HepG2 (cell line): ENCODE measurements around the gene GDNF. TPM values are rescaled to one million over a fixed set of nuclear protein-coding genes. Genes with fewer than 3 reads are reported as not detected.

Source experiments
- ATAC-seq: fragments of 200-7000 bp; cut with Tn5 transposase; 3 replicates; pipeline ENCODE4 v1.9.1; 2020; ENCODE audit warnings: mild to moderate bottlenecking, moderate library complexity
- BruUV-seq: library from RNA; stranded (reverse); fragments of 400-500 nt; replicated peaks from 2 replicates; lab custom pipeline; 2021; lab: Mats Ljungman, UMichigan
- CTCF ChIA-PET: fragments of 300-600 bp; formaldehyde crosslinking; extraction: SDS; loops from one replicate; lab custom pipeline; 2021; ENCODE audit warnings: low total read pairs, inconsistent platforms, low intra/inter-chr PET ratio; lab: Yijun Ruan, JAX
- POLR2A ChIA-PET: fragments of 350-600 bp; sonication (Branson Sonifier 250); formaldehyde crosslinking; loops from one replicate; lab custom pipeline; 2020; ENCODE audit warnings: antibody characterized with exemption, inconsistent platforms; lab: Yijun Ruan, JAX
- DNase-seq: peaks from one replicate; pipeline ENCODE4 v3.0.0-alpha.2; 2015; ENCODE audit warnings: low spot score
- FAIRE-seq: peaks from 3 replicates; lab custom pipeline; 2011; peaks lifted over from hg19 to GRCh38; lab: Jason Lieb, UNC
- H2AFZ ChIP-seq: one replicate; pipeline ENCODE4 v1.6.1; 2011; ENCODE audit warnings: low read length, inconsistent platforms
- H3K27ac ChIP-seq: fragments of 300-600 bp; 3 replicates; pipeline ENCODE4 v1.8.0; 2011; ENCODE audit warnings: mixed run types, mild to moderate bottlenecking, mixed read lengths, low read length, inconsistent platforms; ENCODE audit not compliant: insufficient read depth; ENCODE audit errors: extremely low read length
- H3K27me3 ChIP-seq, 2 experiments: fragments of 200-600 bp in 1 of 2; 2 replicates in 1 of 2; 3 replicates in 1 of 2; pipeline versions ENCODE4 v1.6.0 to v1.8.0; 2011; ENCODE audit warnings: low read length in 2 of 2, mild to moderate bottlenecking in 2 of 2, moderate library complexity in 2 of 2, inconsistent platforms in 1 of 2; ENCODE audit not compliant: insufficient read depth in 2 of 2, control insufficient read depth in 1 of 2
- H3K36me3 ChIP-seq, 2 experiments: fragments of 200-600 bp in 1 of 2; replicated peaks in 1 of 2; 2 replicates in 1 of 2; 3 replicates in 1 of 2; pipeline versions ENCODE4 v1.5.1 to v1.8.0; 2011; ENCODE audit warnings: low read length in 2 of 2, inconsistent platforms in 1 of 2; ENCODE audit not compliant: insufficient read depth in 2 of 2, control insufficient read depth in 1 of 2
- H3K4me1 ChIP-seq: 2 replicates; pipeline ENCODE4 v1.5.1; 2012; ENCODE audit warnings: low read length, inconsistent platforms; ENCODE audit not compliant: insufficient read depth
- H3K4me2 ChIP-seq: 2 replicates; pipeline ENCODE4 v1.6.0; 2011; ENCODE audit warnings: low read depth, low read length, inconsistent platforms
- H3K4me3 ChIP-seq, 3 experiments: fragments of 200-600 bp in 1 of 3; sonication (generic), shearing (Covaris generic) in 1 of 3; replicated peaks in 1 of 3; 2 replicates each; pipeline ENCODE4 v1.5.1; 2011 to 2016; ENCODE audit warnings: low read length in 3 of 3, inconsistent platforms in 2 of 3, low read depth in 2 of 3, mild to moderate bottlenecking in 2 of 3, control low read depth in 1 of 3, mixed read lengths in 1 of 3; ENCODE audit not compliant: insufficient read depth in 1 of 3
- H3K79me2 ChIP-seq: one replicate; pipeline ENCODE4 v1.6.1; 2011; ENCODE audit warnings: low read length, inconsistent platforms; ENCODE audit not compliant: insufficient read depth
- H3K9ac ChIP-seq: 2 replicates; pipeline ENCODE4 v1.6.0; 2011; ENCODE audit warnings: mild to moderate bottlenecking, low read depth, low read length, inconsistent platforms; ENCODE audit not compliant: insufficient read depth
- H3K9me3 ChIP-seq: 2 replicates; pipeline ENCODE4 v1.5.1; 2012; ENCODE audit warnings: mild to moderate bottlenecking, low read length
- H4K20me1 ChIP-seq: 2 replicates; pipeline ENCODE4 v1.6.0; 2011; ENCODE audit warnings: inconsistent platforms, mild to moderate bottlenecking, low read length, moderate library complexity; ENCODE audit not compliant: insufficient read depth
- GPN1 ChIP-seq: sonication (generic); formaldehyde crosslinking; IDR thresholded peaks from 2 replicates; pipeline ENCODE4 v1.5.1; 2020; ENCODE audit warnings: missing genetic modification reagents, borderline replicate concordance
- HDAC1 ChIP-seq: sonication (generic); formaldehyde crosslinking; IDR thresholded peaks from 2 replicates; pipeline ENCODE4 v1.5.1; 2020; ENCODE audit warnings: mild to moderate bottlenecking, missing genetic modification reagents
- MBNL3 ChIP-seq: fragments of 250-450 bp; sonication (Bioruptor Pico); conservative IDR thresholded peaks from 2 replicates; pipeline ENCODE4 v1.8.0; 2022; ENCODE audit warnings: mild to moderate bottlenecking, inconsistent platforms
- NR2C2 ChIP-seq: sonication (generic); formaldehyde crosslinking; IDR thresholded peaks from 2 replicates; pipeline ENCODE4 v1.4.0; 2020; ENCODE audit warnings: missing genetic modification reagents, mild to moderate bottlenecking, moderate library complexity, borderline replicate concordance
- PCBP2 ChIP-seq: fragments of 200-400 bp; formaldehyde crosslinking; optimal IDR thresholded peaks from 2 replicates; pipeline ENCODE3; 2018; ENCODE audit warnings: low read length, low read depth; ENCODE audit not compliant: poor library complexity, severe bottlenecking
- SNAI1 ChIP-seq: sonication (generic); formaldehyde crosslinking; IDR thresholded peaks from 2 replicates; pipeline ENCODE4 v1.5.0; 2020; ENCODE audit warnings: mild to moderate bottlenecking, missing genetic modification reagents, borderline replicate concordance
- TP53 ChIP-seq: sonication (generic); formaldehyde crosslinking; conservative IDR thresholded peaks from 2 replicates; pipeline ENCODE4 v1.4.0; 2020; ENCODE audit warnings: missing genetic modification reagents
- ZBTB1 ChIP-seq: sonication (generic); formaldehyde crosslinking; IDR thresholded peaks from 2 replicates; pipeline ENCODE4 v1.4.0; 2020; ENCODE audit warnings: missing genetic modification reagents, borderline replicate concordance
- ZMYM4 ChIP-seq: sonication (generic); formaldehyde crosslinking; IDR thresholded peaks from 2 replicates; pipeline ENCODE4 v1.8.1; 2023; ENCODE audit warnings: mild to moderate bottlenecking, missing genetic modification reagents
- ZNF333 ChIP-seq: sonication (generic); formaldehyde crosslinking; IDR thresholded peaks from 2 replicates; pipeline ENCODE4 v1.4.0; 2020; ENCODE audit warnings: mild to moderate bottlenecking, missing genetic modification reagents, borderline replicate concordance
- WGBS: methylation state at CpG from one replicate; pipeline ENCODE4 v1.1.6; 2017; ENCODE audit warnings: low lambda C conversion rate; 5-methylcytosine and 5-hydroxymethylcytosine counted together
- in situ Hi-C: cut with HindIII; loops from 2 replicates; pipeline ENCODE4 v1.10.0; 2017; ENCODE audit warnings: low pct_unique_long_range_greater_than_20kb; ENCODE audit not compliant: extremely low pct_ligation_motif_present
- intact Hi-C: fragments of 100-400 bp; cut with micrococcal nuclease; formaldehyde crosslinking; loops from one replicate; pipeline ENCODE4 v1.10.0; 2022; ENCODE audit not compliant: unreplicated experiment
- polyA plus RNA-seq, 8 experiments: library from polyadenylated mRNA; depleted of rRNA in 3 of 8; stranded (reverse) in 7 of 8; unstranded in 1 of 8; fragments of >200 nt; fragmentation: Illumina TruSeq in 4 of 8; extraction: Trizol in 4 of 8; gene quantifications; 2 replicates each; pipeline versions ENCODE4 v1.2.1 to v1.2.3, GENCODE V29; 2011 to 2016; ENCODE audit warnings: low read depth in 4 of 8, missing spikeins in 1 of 8, mixed read lengths in 1 of 8; ENCODE audit not compliant: insufficient read depth in 1 of 8
- total RNA-seq, 5 experiments: library from RNA; depleted of rRNA; stranded (reverse); fragments of >200 nt; fragmentation: Illumina TruSeq; extraction: Trizol; gene quantifications; 2 replicates each; pipeline ENCODE4 v1.2.3, GENCODE V29; 2016; ENCODE audit warnings: low read depth in 1 of 5
- TF ChIP-seq, protein P1 (sequence below): sonication (generic); formaldehyde crosslinking; IDR thresholded peaks from 2 replicates; pipeline ENCODE4 v1.4.0; 2020; ENCODE audit warnings: missing genetic modification reagents
- TF ChIP-seq, protein P2 (sequence below): sonication (generic); formaldehyde crosslinking; IDR thresholded peaks from 2 replicates; pipeline ENCODE4 v1.8.0; 2022; ENCODE audit warnings: mild to moderate bottlenecking, missing genetic modification reagents; ENCODE audit not compliant: insufficient replicate concordance
- TF ChIP-seq, protein P3 (sequence below): sonication (generic); formaldehyde crosslinking; IDR thresholded peaks from 2 replicates; pipeline ENCODE4 v1.4.0; 2020; ENCODE audit warnings: missing genetic modification reagents, borderline replicate concordance

GDNF gene
- total and polyA plus RNA-seq, 2 of the 13 experiments (the other 11 are each of a cell fraction or from before 2014, with no cell fraction given), result 0.24 to 0.46 TPM

DNA sequence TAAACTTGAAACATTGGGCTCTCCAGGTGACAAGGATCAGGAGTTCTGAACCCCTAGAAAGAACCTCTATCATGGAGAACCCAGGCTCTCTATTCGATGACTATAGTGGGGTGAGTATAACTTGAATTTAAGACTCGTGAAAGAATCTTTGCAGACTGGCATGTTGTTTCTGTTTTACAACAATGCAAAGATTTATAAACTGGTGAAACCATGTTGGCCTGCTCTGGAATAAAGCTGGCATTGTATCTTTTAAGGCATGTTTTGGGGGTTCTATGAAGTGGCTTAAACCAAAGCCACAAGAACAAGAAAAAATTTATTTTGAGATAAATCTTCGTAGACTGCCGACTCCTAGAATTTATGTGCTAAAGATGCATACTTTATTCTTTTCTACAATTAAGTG lies 9.8 kb upstream of the GDNF start (continued):
- TF ChIP-seq, protein P1, sequence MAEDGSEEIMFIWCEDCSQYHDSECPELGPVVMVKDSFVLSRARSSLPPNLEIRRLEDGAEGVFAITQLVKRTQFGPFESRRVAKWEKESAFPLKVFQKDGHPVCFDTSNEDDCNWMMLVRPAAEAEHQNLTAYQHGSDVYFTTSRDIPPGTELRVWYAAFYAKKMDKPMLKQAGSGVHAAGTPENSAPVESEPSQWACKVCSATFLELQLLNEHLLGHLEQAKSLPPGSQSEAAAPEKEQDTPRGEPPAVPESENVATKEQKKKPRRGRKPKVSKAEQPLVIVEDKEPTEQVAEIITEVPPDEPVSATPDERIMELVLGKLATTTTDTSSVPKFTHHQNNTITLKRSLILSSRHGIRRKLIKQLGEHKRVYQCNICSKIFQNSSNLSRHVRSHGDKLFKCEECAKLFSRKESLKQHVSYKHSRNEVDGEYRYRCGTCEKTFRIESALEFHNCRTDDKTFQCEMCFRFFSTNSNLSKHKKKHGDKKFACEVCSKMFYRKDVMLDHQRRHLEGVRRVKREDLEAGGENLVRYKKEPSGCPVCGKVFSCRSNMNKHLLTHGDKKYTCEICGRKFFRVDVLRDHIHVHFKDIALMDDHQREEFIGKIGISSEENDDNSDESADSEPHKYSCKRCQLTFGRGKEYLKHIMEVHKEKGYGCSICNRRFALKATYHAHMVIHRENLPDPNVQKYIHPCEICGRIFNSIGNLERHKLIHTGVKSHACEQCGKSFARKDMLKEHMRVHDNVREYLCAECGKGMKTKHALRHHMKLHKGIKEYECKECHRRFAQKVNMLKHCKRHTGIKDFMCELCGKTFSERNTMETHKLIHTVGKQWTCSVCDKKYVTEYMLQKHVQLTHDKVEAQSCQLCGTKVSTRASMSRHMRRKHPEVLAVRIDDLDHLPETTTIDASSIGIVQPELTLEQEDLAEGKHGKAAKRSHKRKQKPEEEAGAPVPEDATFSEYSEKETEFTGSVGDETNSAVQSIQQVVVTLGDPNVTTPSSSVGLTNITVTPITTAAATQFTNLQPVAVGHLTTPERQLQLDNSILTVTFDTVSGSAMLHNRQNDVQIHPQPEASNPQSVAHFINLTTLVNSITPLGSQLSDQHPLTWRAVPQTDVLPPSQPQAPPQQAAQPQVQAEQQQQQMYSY (CRISPR knock-in tag), result no peak
- TF ChIP-seq NR2C2 (CRISPR knock-in tag), result no peak

DNA sequence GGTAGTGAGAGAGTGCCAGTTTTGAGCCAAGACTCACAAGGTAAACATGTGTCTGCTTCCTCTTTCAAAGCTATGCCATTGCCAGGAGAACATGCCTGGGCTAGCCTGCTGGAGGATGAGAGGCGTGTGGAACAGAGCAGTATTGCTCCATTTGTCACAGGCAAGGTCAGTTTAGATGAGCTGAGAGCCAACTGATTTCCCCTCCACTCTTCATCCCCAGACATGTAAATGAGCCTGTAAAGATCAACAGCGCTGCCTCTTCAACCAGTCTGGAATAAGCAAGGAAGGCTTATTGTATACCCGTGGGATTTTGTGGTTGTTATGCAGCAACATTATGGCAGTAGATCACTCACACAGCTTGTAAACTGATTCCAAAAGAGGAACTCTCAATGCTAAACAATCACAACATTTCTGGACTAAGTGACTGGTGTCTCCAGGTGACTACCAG lies 8.2 kb upstream of the GDNF start:
- no peaks in the 10 kb centered on the region for H4K20me1 ChIP-seq
- no peak overlapping the region for H3K9ac ChIP-seq
- ChIA-PET POLR2A (interaction anchor here (0.6 kb wide), 1 partner anchor 10 kb away, joined by 3 read pairs; no protein-coding TSS in a partner anchor), CTCF (no interaction called here)
- H3K4me1 ChIP-seq, result peaks cover 9% of the 10 kb centered on the region
- H3K79me2 ChIP-seq, result no peaks in the 10 kb centered on the region
- intact Hi-C loops, result no loop called here
- DNase-seq, result peak; percentile 26
- no peaks in the 10 kb centered on the region; the same call in 1 of the 2 replicates for H3K9me3 ChIP-seq
- no peak overlapping the region for H3K27ac ChIP-seq
- in situ Hi-C loops, result no loop called here
- H3K4me2 ChIP-seq, result no peak overlapping the region
- whole genome bisulfite sequencing, result 85% methylated on average over 3 of the region's 3 CpGs
- H2AFZ ChIP-seq, result peak overlapping the region; percentile 80
- ATAC-seq, result no peak
- FAIRE-seq, result no peak
- H3K27me3 ChIP-seq, result peaks cover 0 to 2% of the 10 kb centered on the region in 2 experiments; a peak in 2 of 5 replicates
- no TSS peak for BruUV-seq
- H3K36me3 ChIP-seq, result no peaks in the 10 kb centered on the region
- H3K4me3 ChIP-seq, result no peak overlapping the region
- TF ChIP-seq ZMYM4 (CRISPR knock-in tag) (0 out of 2 replicates have a peak, but pooled peaks have one; percentile 20), ZNF333 (CRISPR knock-in tag) (peak; percentile 71; the same call in 1 of the 2 replicates), SNAI1 (CRISPR knock-in tag) (no peak), PCBP2 (no peak), MBNL3 (CRISPR knock-in tag) (no peak), TP53 (peak; percentile 99), ZBTB1 (CRISPR knock-in tag) (no peak), GPN1 (CRISPR knock-in tag) (no peak), HDAC1 (CRISPR knock-in tag) (no peak)
- TF ChIP-seq, protein P2, sequence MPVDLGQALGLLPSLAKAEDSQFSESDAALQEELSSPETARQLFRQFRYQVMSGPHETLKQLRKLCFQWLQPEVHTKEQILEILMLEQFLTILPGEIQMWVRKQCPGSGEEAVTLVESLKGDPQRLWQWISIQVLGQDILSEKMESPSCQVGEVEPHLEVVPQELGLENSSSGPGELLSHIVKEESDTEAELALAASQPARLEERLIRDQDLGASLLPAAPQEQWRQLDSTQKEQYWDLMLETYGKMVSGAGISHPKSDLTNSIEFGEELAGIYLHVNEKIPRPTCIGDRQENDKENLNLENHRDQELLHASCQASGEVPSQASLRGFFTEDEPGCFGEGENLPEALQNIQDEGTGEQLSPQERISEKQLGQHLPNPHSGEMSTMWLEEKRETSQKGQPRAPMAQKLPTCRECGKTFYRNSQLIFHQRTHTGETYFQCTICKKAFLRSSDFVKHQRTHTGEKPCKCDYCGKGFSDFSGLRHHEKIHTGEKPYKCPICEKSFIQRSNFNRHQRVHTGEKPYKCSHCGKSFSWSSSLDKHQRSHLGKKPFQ (CRISPR knock-in tag), result no peak
- TF ChIP-seq, protein P3, sequence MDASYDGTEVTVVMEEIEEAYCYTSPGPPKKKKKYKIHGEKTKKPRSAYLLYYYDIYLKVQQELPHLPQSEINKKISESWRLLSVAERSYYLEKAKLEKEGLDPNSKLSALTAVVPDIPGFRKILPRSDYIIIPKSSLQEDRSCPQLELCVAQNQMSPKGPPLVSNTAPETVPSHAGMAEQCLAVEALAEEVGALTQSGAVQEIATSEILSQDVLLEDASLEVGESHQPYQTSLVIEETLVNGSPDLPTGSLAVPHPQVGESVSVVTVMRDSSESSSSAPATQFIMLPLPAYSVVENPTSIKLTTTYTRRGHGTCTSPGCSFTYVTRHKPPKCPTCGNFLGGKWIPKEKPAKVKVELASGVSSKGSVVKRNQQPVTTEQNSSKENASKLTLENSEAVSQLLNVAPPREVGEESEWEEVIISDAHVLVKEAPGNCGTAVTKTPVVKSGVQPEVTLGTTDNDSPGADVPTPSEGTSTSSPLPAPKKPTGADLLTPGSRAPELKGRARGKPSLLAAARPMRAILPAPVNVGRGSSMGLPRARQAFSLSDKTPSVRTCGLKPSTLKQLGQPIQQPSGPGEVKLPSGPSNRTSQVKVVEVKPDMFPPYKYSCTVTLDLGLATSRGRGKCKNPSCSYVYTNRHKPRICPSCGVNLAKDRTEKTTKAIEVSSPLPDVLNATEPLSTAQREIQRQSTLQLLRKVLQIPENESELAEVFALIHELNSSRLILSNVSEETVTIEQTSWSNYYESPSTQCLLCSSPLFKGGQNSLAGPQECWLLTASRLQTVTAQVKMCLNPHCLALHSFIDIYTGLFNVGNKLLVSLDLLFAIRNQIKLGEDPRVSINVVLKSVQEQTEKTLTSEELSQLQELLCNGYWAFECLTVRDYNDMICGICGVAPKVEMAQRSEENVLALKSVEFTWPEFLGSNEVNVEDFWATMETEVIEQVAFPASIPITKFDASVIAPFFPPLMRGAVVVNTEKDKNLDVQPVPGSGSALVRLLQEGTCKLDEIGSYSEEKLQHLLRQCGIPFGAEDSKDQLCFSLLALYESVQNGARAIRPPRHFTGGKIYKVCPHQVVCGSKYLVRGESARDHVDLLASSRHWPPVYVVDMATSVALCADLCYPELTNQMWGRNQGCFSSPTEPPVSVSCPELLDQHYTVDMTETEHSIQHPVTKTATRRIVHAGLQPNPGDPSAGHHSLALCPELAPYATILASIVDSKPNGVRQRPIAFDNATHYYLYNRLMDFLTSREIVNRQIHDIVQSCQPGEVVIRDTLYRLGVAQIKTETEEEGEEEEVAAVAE, result no peak
